Chondrocyte (in vitro differentiated cells): ENCODE measurements around the gene CDK1. TPM values are rescaled to one million over a fixed set of nuclear protein-coding genes. Genes with fewer than 3 reads are reported as not detected.

Source experiments
- DNase-seq: peaks from one replicate; pipeline ENCODE4 v3.0.0; 2021; ENCODE audit warnings: mixed read lengths, low spot score
- H3K27ac Mint-ChIP-seq: one replicate; pipeline ENCODE4 v1.8.0; 2021; ENCODE audit warnings: mild to moderate bottlenecking, moderate library complexity, mixed read lengths; ENCODE audit not compliant: unreplicated experiment
- H3K27me3 Mint-ChIP-seq: 2 replicates; pipeline ENCODE4 v1.8.0; 2021; ENCODE audit warnings: low read depth, mixed read lengths
- H3K36me3 Mint-ChIP-seq: 2 replicates; pipeline ENCODE4 v1.8.0; 2021; ENCODE audit warnings: low read depth, mixed read lengths
- H3K4me1 Mint-ChIP-seq: 2 replicates; pipeline ENCODE4 v1.8.0; 2021; ENCODE audit warnings: low read depth, mild to moderate bottlenecking, mixed read lengths
- H3K4me3 Mint-ChIP-seq: one replicate; pipeline ENCODE4 v1.8.0; 2021; ENCODE audit warnings: mild to moderate bottlenecking, moderate library complexity, mixed read lengths; ENCODE audit not compliant: unreplicated experiment
- H3K9me3 Mint-ChIP-seq: 2 replicates; pipeline ENCODE4 v1.8.0; 2021; ENCODE audit warnings: low read depth, mixed read lengths
- CTCF ChIP-seq: fragments of 200-600 bp; sonication (generic); IDR thresholded peaks from 2 replicates; pipeline ENCODE4 v1.5.0; 2021; ENCODE audit warnings: antibody characterized with exemption, mild to moderate bottlenecking, moderate library complexity
- total RNA-seq: library from RNA; stranded (reverse); gene quantifications from 3 replicates; pipeline ENCODE4 v1.2.1, GENCODE V29; 2021

Gene CDK1
- total RNA-seq, 1 donor from 2014 or later: 7.6 TPM

DNA sequence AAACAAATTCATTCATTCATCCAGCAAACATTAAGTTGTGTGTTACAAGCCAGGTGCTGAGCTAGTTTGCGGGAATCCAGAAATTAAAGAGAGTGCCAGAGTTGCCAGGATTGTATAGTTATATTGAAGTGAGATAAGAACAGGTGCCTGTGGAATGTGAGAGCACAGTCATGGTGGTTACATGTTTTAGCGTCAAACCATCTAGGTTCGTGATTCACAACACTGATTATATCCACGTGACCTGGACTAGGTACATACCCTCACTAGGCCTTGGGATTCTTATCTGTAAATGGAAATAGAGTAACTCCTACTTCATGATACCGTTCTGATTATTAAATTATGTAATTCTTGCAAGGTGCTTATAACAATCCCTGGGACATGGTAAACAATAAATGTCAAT, 24.5 kb upstream of the CDK1 start:
- Mint-ChIP-seq H3K36me3 (no peaks in the 10 kb centered on the region), H3K9me3 (no peaks in the 10 kb centered on the region), H3K27ac (no peak overlapping the region), H3K27me3 (no peaks in the 10 kb centered on the region), H3K4me1 (peaks cover 22% of the 10 kb centered on the region), H3K4me3 (no peak overlapping the region)
- no peak for TF ChIP-seq CTCF
- DNase-seq: no peak

GRCh38 chr10:60757420-60757895, 20.8 kb upstream of the CDK1 start:
- Mint-ChIP-seq H3K27me3 (no peaks in the 10 kb centered on the region), H3K27ac (peak overlapping the region; percentile 22), H3K4me3 (no peak overlapping the region), H3K9me3 (no peaks in the 10 kb centered on the region), H3K4me1 (peaks cover 26% of the 10 kb centered on the region), H3K36me3 (no peaks in the 10 kb centered on the region)
- TF ChIP-seq CTCF: no peak
- DNase-seq: no peak

DNA sequence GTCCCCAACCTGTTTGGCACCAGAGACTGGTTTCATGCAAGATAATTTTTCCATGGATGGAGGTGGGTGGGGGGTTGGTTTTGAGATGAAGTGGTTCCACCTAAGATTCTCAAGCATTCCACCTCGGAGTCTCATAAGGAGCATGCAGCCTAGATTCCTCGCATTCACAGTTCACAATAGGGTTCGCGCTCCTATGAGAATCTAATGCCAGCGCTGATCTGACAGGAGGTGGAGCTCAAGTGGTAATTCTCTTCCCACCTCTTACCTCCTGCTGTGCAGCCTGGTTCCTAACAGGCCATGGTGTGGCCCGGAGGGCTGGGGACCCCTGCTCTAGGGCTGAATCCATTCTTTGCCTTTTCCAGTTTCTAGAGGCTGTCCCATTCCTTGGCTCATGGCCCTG, 19.1 kb upstream of the CDK1 start:
- Mint-ChIP-seq H3K4me1 (peaks cover 26% of the 10 kb centered on the region), H3K27ac (no peak overlapping the region), H3K4me3 (no peak overlapping the region), H3K27me3 (no peaks in the 10 kb centered on the region), H3K36me3 (no peaks in the 10 kb centered on the region), H3K9me3 (no peaks in the 10 kb centered on the region)
- no peak for DNase-seq
- no peak for TF ChIP-seq CTCF

GRCh38 chr10:60760711-60761210, 17.5 kb upstream of the CDK1 start:
- H3K4me3 Mint-ChIP-seq: no peak overlapping the region
- H3K27ac Mint-ChIP-seq: no peak overlapping the region
- peaks cover 3% of the 10 kb centered on the region for H3K36me3 Mint-ChIP-seq
- H3K9me3 Mint-ChIP-seq: no peaks in the 10 kb centered on the region
- peaks cover 4% of the 10 kb centered on the region for H3K27me3 Mint-ChIP-seq
- no peak for DNase-seq
- peaks cover 23% of the 10 kb centered on the region for H3K4me1 Mint-ChIP-seq
- TF ChIP-seq CTCF: no peak

DNA sequence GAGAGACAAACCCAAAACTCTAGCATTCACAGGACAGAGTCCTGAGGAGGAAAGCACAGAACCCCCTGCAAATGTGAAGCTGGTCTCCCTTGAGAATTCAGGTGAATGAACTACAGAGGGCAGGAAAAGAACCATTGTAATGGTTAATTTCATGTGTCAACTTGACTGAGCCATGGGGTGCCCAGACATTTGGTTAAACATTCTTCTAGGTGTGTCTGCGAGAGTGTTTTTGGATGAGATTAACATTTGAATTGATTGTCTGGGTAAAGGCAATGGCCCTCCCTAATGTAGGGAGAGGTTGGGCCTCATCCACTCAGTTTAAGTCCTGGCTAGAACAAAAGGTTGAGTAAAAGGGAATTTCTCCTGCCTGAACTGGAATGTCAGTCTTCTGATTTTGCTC, 15.7 kb upstream of the CDK1 start:
- no peak for DNase-seq
- no peak for TF ChIP-seq CTCF
- H3K27me3 Mint-ChIP-seq: peaks cover 4% of the 10 kb centered on the region
- peaks cover 12% of the 10 kb centered on the region for H3K4me1 Mint-ChIP-seq
- H3K36me3 Mint-ChIP-seq: peaks cover 3% of the 10 kb centered on the region
- H3K9me3 Mint-ChIP-seq: no peaks in the 10 kb centered on the region
- no peak overlapping the region for H3K27ac Mint-ChIP-seq
- H3K4me3 Mint-ChIP-seq: no peak overlapping the region
